Stomach (tissue), 4 donors: ENCODE measurements around the gene PHACTR3.

Source experiments
- CTCF ChIP-seq, 7 experiments: fragments of 450-650 bp in 4 of 7; fragments of 200-600 bp in 3 of 7; sonication (generic) in 3 of 7; IDR thresholded peaks; one replicate each; pipeline ENCODE4 v1.5.1; 2016 to 2019; ENCODE audit warnings: antibody characterized with exemption in 7 of 7, control low read depth in 2 of 7, mild to moderate bottlenecking in 1 of 7
- EP300 ChIP-seq: sonication (generic); formaldehyde crosslinking; IDR thresholded peaks from one replicate; pipeline ENCODE4 v1.6.1; 2017; ENCODE audit warnings: antibody characterized with exemption
- POLR2A ChIP-seq, 4 donors: fragments of 450-650 bp; IDR thresholded peaks; one replicate each; pipeline ENCODE4 v1.6.1; 2016; ENCODE audit warnings: antibody characterized with exemption in 4 of 4, control low read depth in 2 of 4, mild to moderate bottlenecking in 1 of 4, moderate library complexity in 1 of 4
- POLR2AphosphoS5 ChIP-seq, 3 donors: sonication (generic); formaldehyde crosslinking; IDR thresholded peaks; one replicate each; pipeline ENCODE4 v1.6.1; 2016; ENCODE audit warnings: antibody characterized with exemption in 3 of 3

- TF ChIP-seq CTCF (IDR thresholded peaks at IDR 0.05) (no peak), POLR2AphosphoS5 (IDR thresholded peaks at IDR 0.05) (no peak), POLR2A (IDR thresholded peaks at IDR 0.05) (no peak), EP300 (no peak)
These were observed 69.1 kb downstream of the PHACTR3 start for GRCh38 chr20:59673288-59673997.
